H1 (cell line): ENCODE measurements around the gene CDK5RAP2. TPM values are rescaled to one million over a fixed set of nuclear protein-coding genes. Genes with fewer than 3 reads are reported as not detected.

Experiments used
- CTCF ChIA-PET: fragments of 300-600 bp; sonication (Branson Sonifier 250); formaldehyde crosslinking; loops from one replicate; lab custom pipeline; 2021; ENCODE audit not compliant: partially characterized antibody; lab: Charles Lee
- POLR2A ChIA-PET: fragments of 300-600 bp; sonication (Branson Sonifier 250); formaldehyde crosslinking; loops from one replicate; lab custom pipeline; 2021; ENCODE audit warnings: inconsistent platforms; ENCODE audit not compliant: partially characterized antibody; lab: Charles Lee
- DNase-seq, 2 experiments: peaks; one replicate each; pipeline versions ENCODE4 v3.0.0 to v3.0.0-alpha.2; 2010 to 2022; ENCODE audit warnings: low spot score in 2 of 2, low read depth in 1 of 2, mixed read lengths in 1 of 2
- FAIRE-seq: peaks from 2 replicates; lab custom pipeline; 2011; peaks lifted over from hg19 to GRCh38; lab: Jason Lieb, UNC
- H2AFZ ChIP-seq: 2 replicates; pipeline ENCODE4 v1.8.1; 2012; ENCODE audit warnings: low read length, inconsistent platforms
- H2AK5ac ChIP-seq: 2 replicates; pipeline ENCODE4 v1.6.1; 2013; ENCODE audit warnings: low read depth, low read length
- H2BK120ac ChIP-seq: replicated peaks from 2 replicates; pipeline ENCODE3; 2013; ENCODE audit warnings: low read depth, low read length, inconsistent platforms
- H2BK12ac ChIP-seq: 2 replicates; pipeline ENCODE4 v1.6.1; 2013; ENCODE audit warnings: low read depth, low read length
- H2BK15ac ChIP-seq: 2 replicates; pipeline ENCODE4 v1.6.1; 2013; ENCODE audit warnings: low read length
- H2BK20ac ChIP-seq: 2 replicates; pipeline ENCODE4 v1.6.1; 2013; ENCODE audit warnings: low read length
- H2BK5ac ChIP-seq: 2 replicates; pipeline ENCODE4 v1.6.1; 2013; ENCODE audit warnings: low read depth, low read length
- H3K14ac ChIP-seq: 2 replicates; pipeline ENCODE4 v1.6.1; 2013; ENCODE audit warnings: inconsistent platforms; ENCODE audit not compliant: insufficient read length
- H3K18ac ChIP-seq: 2 replicates; pipeline ENCODE4 v1.6.1; 2013; ENCODE audit warnings: low read length; ENCODE audit errors: extremely low read depth
- H3K23ac ChIP-seq: 2 replicates; pipeline ENCODE4 v1.6.1; 2013; ENCODE audit warnings: inconsistent platforms; ENCODE audit not compliant: insufficient read length
- H3K23me2 ChIP-seq: 2 replicates; pipeline ENCODE4 v1.6.1; 2013; ENCODE audit warnings: low read depth, low read length
- H3K27ac ChIP-seq: 2 replicates; pipeline ENCODE4 v1.6.1; 2011; ENCODE audit warnings: low read depth, low read length, inconsistent platforms
- H3K27me3 ChIP-seq, 4 experiments: replicated peaks in 1 of 4; 1 replicate in 1 of 4; 2 replicates in 3 of 4; pipeline versions ENCODE4 v1.6.1 to v1.8.1; 2011 to 2013; ENCODE audit warnings: low read length in 3 of 4, mild to moderate bottlenecking in 3 of 4, inconsistent platforms in 2 of 4, mixed read lengths in 2 of 4, moderate library complexity in 1 of 4; ENCODE audit not compliant: control insufficient read depth in 3 of 4, insufficient read depth in 3 of 4; ENCODE audit errors: extremely low read depth in 1 of 4
- H3K36me3 ChIP-seq, 4 experiments: 2 replicates each; pipeline versions ENCODE4 v1.6.1 to v1.8.1; 2011 to 2013; ENCODE audit warnings: mild to moderate bottlenecking in 4 of 4, low read length in 3 of 4, moderate library complexity in 2 of 4, control low read depth in 1 of 4, inconsistent platforms in 1 of 4; ENCODE audit not compliant: insufficient read depth in 4 of 4, control insufficient read depth in 2 of 4
- H3K4ac ChIP-seq: replicated peaks from 2 replicates; pipeline ENCODE3; 2013; ENCODE audit warnings: low read length, low read depth, mixed read lengths, inconsistent platforms; ENCODE audit not compliant: insufficient read length
- H3K4me1 ChIP-seq, 4 experiments: replicated peaks in 1 of 4; 1 replicate in 1 of 4; 2 replicates in 3 of 4; pipeline versions ENCODE4 v1.6.1 to v1.8.1; 2011 to 2013; ENCODE audit warnings: low read length in 3 of 4, inconsistent platforms in 2 of 4, mixed read lengths in 1 of 4; ENCODE audit not compliant: insufficient read depth in 4 of 4, control insufficient read depth in 3 of 4
- H3K4me2 ChIP-seq, 2 experiments: 2 replicates each; pipeline versions ENCODE4 v1.6.1 to v1.8.1; 2011 to 2013; ENCODE audit warnings: low read depth in 2 of 2, low read length in 2 of 2, control low read depth in 1 of 2, inconsistent platforms in 1 of 2, mild to moderate bottlenecking in 1 of 2; ENCODE audit not compliant: insufficient read depth in 1 of 2
- H3K4me3 ChIP-seq, 4 experiments: fragments of 200-600, 300-600 bp in 1 of 4; sonication (generic), shearing (Covaris generic), sonication (Bioruptor Twin) in 1 of 4; 2 replicates each; pipeline versions ENCODE4 v1.5.1 to v1.8.1; 2011 to 2016; ENCODE audit warnings: low read length in 4 of 4, low read depth in 3 of 4, control low read depth in 2 of 4, inconsistent platforms in 2 of 4, mild to moderate bottlenecking in 2 of 4, mixed read lengths in 1 of 4, moderate library complexity in 1 of 4; ENCODE audit not compliant: insufficient read depth in 2 of 4; ENCODE audit errors: extremely low read depth in 1 of 4
- H3K56ac ChIP-seq: replicated peaks from 2 replicates; pipeline ENCODE3; 2013; ENCODE audit warnings: low read depth, mild to moderate bottlenecking, mixed read lengths, low read length, inconsistent platforms; ENCODE audit not compliant: insufficient read length
- H3K79me1 ChIP-seq: 2 replicates; pipeline ENCODE4 v1.6.1; 2013; ENCODE audit warnings: low read depth, low read length, control low read depth
- H3K79me2 ChIP-seq, 2 experiments: 2 replicates each; pipeline versions ENCODE4 v1.6.1 to v1.8.1; 2012 to 2013; ENCODE audit warnings: low read length in 2 of 2, mild to moderate bottlenecking in 2 of 2, inconsistent platforms in 1 of 2; ENCODE audit not compliant: insufficient read depth in 2 of 2, control insufficient read depth in 1 of 2
- H3K9ac ChIP-seq, 4 experiments: replicated peaks in 1 of 4; 1 replicate in 1 of 4; 2 replicates in 3 of 4; pipeline versions ENCODE4 v1.6.1 to v1.8.1; 2011 to 2013; ENCODE audit warnings: low read depth in 3 of 4, low read length in 3 of 4, control low read depth in 2 of 4, mild to moderate bottlenecking in 2 of 4, moderate library complexity in 2 of 4, inconsistent platforms in 1 of 4; ENCODE audit errors: extremely low read depth in 1 of 4
- H3K9me3 ChIP-seq, 2 experiments: 2 replicates each; pipeline versions ENCODE4 v1.6.1 to v1.8.1; 2012 to 2013; ENCODE audit warnings: mild to moderate bottlenecking in 2 of 2, moderate library complexity in 2 of 2, control low read depth in 1 of 2, inconsistent platforms in 1 of 2, low read depth in 1 of 2, low read length in 1 of 2, mixed read lengths in 1 of 2; ENCODE audit not compliant: insufficient read depth in 2 of 2
- H4K20me1 ChIP-seq, 2 experiments: replicated peaks in 1 of 2; 2 replicates each; pipeline versions ENCODE3 to v1.8.1; 2011 to 2013; ENCODE audit warnings: inconsistent platforms in 2 of 2, low read length in 2 of 2, mild to moderate bottlenecking in 1 of 2; ENCODE audit not compliant: insufficient read depth in 2 of 2, control insufficient read depth in 1 of 2
- H4K5ac ChIP-seq: 2 replicates; pipeline ENCODE4 v1.6.1; 2013; ENCODE audit warnings: low read length, low read depth, mixed read lengths, inconsistent platforms; ENCODE audit not compliant: insufficient read length
- H4K8ac ChIP-seq: 2 replicates; pipeline ENCODE4 v1.8.0; 2013; ENCODE audit warnings: mild to moderate bottlenecking, moderate library complexity, low read length, inconsistent platforms; ENCODE audit not compliant: insufficient read depth; ENCODE audit errors: extremely low read depth
- H4K91ac ChIP-seq: replicated peaks from 2 replicates; pipeline ENCODE3; 2013; ENCODE audit warnings: low read length, mixed read lengths, inconsistent platforms; ENCODE audit not compliant: insufficient read length
- WGBS, 2 experiments: shearing (Covaris generic) in 1 of 2; methylation state at CpG; one replicate each; pipeline versions ENCODE4 v1.1.6 to v1.1.7; 2013 to 2015; ENCODE audit warnings: low lambda C conversion rate in 2 of 2, mixed read lengths in 2 of 2, inconsistent platforms in 1 of 2, low coverage in 1 of 2, missing lambda C conversion rate in 1 of 2; ENCODE audit not compliant: insufficient replicate concordance in 2 of 2, insufficient coverage in 1 of 2, insufficient read length in 1 of 2; ENCODE audit errors: extremely low coverage in 1 of 2, missing lambda C conversion rate in 1 of 2; 5-methylcytosine and 5-hydroxymethylcytosine counted together
- polyA plus RNA-seq, 7 experiments: library from polyadenylated mRNA; depleted of rRNA in 3 of 7; stranded (reverse) in 5 of 7; unstranded in 2 of 7; fragments of >200 nt in 5 of 7; fragments of 200-250 nt in 2 of 7; gene quantifications; 1 replicate in 5 of 7; 2 replicates in 1 of 7; 4 replicates in 1 of 7; pipeline versions ENCODE4 v1.2.1 to v1.2.3, GENCODE V29; 2011 to 2013; ENCODE audit warnings: missing spikeins in 2 of 7, mixed read lengths in 2 of 7
- total RNA-seq: library from RNA; stranded (reverse); fragmentation: NEBNext Ultra II Directional; extraction: Animal tissue kit (Norgen Biotek cat#: 25700); gene quantifications from 2 replicates; pipeline ENCODE4 v1.2.1, GENCODE V29; 2021

Gene CDK5RAP2
- total and polyA plus RNA-seq, 2 of the 8 experiments (the other 6 are each of a cell fraction or from before 2014, with no cell fraction given): 19.8 to 49.4 TPM

DNA sequence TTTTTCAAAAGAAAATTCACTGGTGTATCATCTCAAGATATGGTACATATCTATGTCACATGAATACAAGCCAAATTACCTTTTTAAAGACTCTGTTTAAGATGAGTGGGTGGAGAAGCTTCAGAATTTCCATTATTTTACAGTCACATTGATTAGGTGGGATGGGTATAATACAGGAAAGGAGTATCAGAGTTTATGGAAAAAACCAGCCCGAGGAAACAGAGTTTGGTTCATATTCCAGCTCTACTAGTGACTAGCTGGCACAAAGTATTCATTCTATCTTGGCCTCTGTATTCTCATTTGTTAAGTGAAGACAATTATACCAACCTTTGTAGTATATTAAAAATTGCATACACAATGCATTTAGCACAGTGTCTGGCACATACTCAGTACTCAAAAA is 46.5 kb upstream of the CDK5RAP2 start:
- Histone ChIP-seq H3K79me2 (no peaks in the 10 kb centered on the region), H3K79me1 (no peaks in the 10 kb centered on the region), H3K23me2 (no peaks in the 10 kb centered on the region), H3K9me3 (no peaks in the 10 kb centered on the region), H3K14ac (no peak overlapping the region), H3K56ac (no peak overlapping the region), H2AK5ac (no peak overlapping the region), H3K9ac (no peak overlapping the region), H3K4me3 (no peak overlapping the region), H2BK15ac (no peak overlapping the region), H4K20me1 (no peaks in the 10 kb centered on the region), H3K27me3 (no peaks in the 10 kb centered on the region), H3K18ac (no peak overlapping the region), H2BK20ac (no peak overlapping the region), H2AFZ (no peak overlapping the region), H2BK12ac (no peak overlapping the region), H3K4ac (no peak overlapping the region), H3K4me1 (peaks cover 0 to 6% (median 0%) of the 10 kb centered on the region in 4 experiments; a peak in 1 of 7 replicates), H3K4me2 (no peak overlapping the region), H4K91ac (no peak overlapping the region), H3K27ac (no peak overlapping the region), H2BK5ac (no peak overlapping the region), H2BK120ac (no peak overlapping the region), H3K23ac (no peak overlapping the region), H4K8ac (no peak overlapping the region), H3K36me3 (no peaks in the 10 kb centered on the region), H4K5ac (no peak overlapping the region)
- DNase-seq: no peak
- CTCF ChIA-PET: interaction anchor here (1.1 to 3.0 kb wide), 2 partner anchors 8 to 15 kb away, joined by 4 to 15 read pairs; no protein-coding TSS in a partner anchor
- 95% methylated on average over 1 of the region's 1 CpG; no CpG with 5 or more reads in 1 of the 2 experiments for WGBS, 2 experiments
- no peak for FAIRE-seq
- POLR2A ChIA-PET: no interaction called here
